Measurements from ENCODE around the gene PRICKLE4.
"Not testable (repeated sequence)": the region's sequence is repeated elsewhere in the genome, so short reads cannot be mapped to it uniquely, and the experiment has no call there.

PRICKLE4 gene

GRCh38 chr6:41811095-41811494 is 30.5 kb downstream of the PRICKLE4 start:
- Histone ChIP-seq H3K9me3 (ENCODE audit: control insufficient read depth, low read length) (no peaks in the 10 kb centered on the region), H2AFZ (no peak overlapping the region), H3K4me3 (ENCODE audit: low read depth, low read length) (no peak overlapping the region), H3K79me2 (peaks cover 4% of the 10 kb centered on the region), H3K4me1 (peaks cover 8% of the 10 kb centered on the region), H3K4me2 (ENCODE audit: low read length) (no peak overlapping the region), H3K36me3 (ENCODE audit: control insufficient read depth, insufficient read depth, low read length) (no peaks in the 10 kb centered on the region), H3K9ac (no peak overlapping the region), H3K27me3 (ENCODE audit: control insufficient read depth, insufficient read depth, low read length) (no peaks in the 10 kb centered on the region), H3K27ac (no peak overlapping the region)
- no peak for TF ChIP-seq CTCF (IDR thresholded peaks at IDR 0.05)

DNA sequence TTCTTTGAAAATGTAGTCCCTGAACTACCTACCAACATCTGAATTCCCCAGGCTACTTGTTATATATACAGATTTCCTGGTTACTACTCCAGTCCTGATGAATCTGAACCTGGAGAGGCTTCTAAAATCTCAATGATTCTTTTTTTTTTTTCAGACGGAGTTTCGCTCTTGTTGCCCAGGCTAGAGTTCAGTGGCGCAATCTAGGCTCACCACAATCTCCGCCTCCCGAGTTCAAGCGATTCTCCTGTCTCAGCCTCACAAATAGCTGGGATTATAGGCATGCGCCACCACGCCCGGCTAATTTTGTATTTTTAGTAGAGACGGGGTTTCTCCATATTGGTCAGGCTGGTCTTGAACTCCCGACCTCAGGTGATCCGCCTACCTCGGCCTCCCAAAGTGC is 31.4 kb downstream of the PRICKLE4 start:
- not testable (repeated sequence) for H3K79me2 ChIP-seq; H3K27ac ChIP-seq; H3K27me3 ChIP-seq (ENCODE audit: control insufficient read depth, insufficient read depth, low read length); H2AFZ ChIP-seq; H3K4me3 ChIP-seq (ENCODE audit: low read depth, low read length); H3K36me3 ChIP-seq (ENCODE audit: control insufficient read depth, insufficient read depth, low read length); H3K4me1 ChIP-seq; H3K9me3 ChIP-seq (ENCODE audit: control insufficient read depth, low read length); H3K4me2 ChIP-seq (ENCODE audit: low read length); H3K9ac ChIP-seq

DNA sequence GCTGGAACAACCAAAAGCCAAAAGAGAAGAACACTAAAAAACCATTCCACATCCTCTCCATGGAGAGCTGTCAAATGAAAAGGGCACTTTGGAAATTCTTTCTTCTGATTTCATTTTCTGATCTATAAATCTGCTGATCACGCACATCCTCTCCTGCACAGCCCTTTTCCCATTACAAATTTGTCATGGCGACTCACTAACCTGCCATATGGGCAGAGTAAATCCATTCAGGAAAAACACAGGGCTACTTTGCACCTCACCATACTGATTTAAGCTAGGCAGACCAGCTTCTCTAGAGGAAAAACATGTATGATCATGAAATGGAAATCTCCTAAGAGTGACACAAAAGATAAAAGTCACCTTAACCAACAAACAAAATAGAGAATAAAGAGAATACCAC is 32.9 kb downstream of the PRICKLE4 start:
- no peak overlapping the region for H3K4me3 ChIP-seq (ENCODE audit: low read depth, low read length)
- peaks cover 4% of the 10 kb centered on the region for H3K79me2 ChIP-seq
- no peak for TF ChIP-seq CTCF (IDR thresholded peaks at IDR 0.05)
- H3K36me3 ChIP-seq (ENCODE audit: control insufficient read depth, insufficient read depth, low read length): no peaks in the 10 kb centered on the region
- no peak overlapping the region for H3K4me2 ChIP-seq (ENCODE audit: low read length)
- peak overlapping the region; percentile 15 for H2AFZ ChIP-seq
- H3K9me3 ChIP-seq (ENCODE audit: control insufficient read depth, low read length): no peaks in the 10 kb centered on the region
- H3K9ac ChIP-seq: no peak overlapping the region
- H3K27ac ChIP-seq: peak overlapping the region; percentile 27
- no peaks in the 10 kb centered on the region for H3K27me3 ChIP-seq (ENCODE audit: control insufficient read depth, insufficient read depth, low read length)
- H3K4me1 ChIP-seq: peaks cover 8% of the 10 kb centered on the region

GRCh38 chr6:41813956-41814355 is 33.4 kb downstream of the PRICKLE4 start:
- no peak for TF ChIP-seq CTCF (IDR thresholded peaks at IDR 0.05)

GRCh38 chr6:41814629-41815028 is 34.0 kb downstream of the PRICKLE4 start:
- Histone ChIP-seq H3K9me3 (ENCODE audit: control insufficient read depth, low read length) (no peaks in the 10 kb centered on the region), H3K27me3 (ENCODE audit: control insufficient read depth, insufficient read depth, low read length) (no peaks in the 10 kb centered on the region), H3K4me1 (peaks cover 8% of the 10 kb centered on the region), H2AFZ (no peak overlapping the region), H3K4me3 (ENCODE audit: low read depth, low read length) (no peak overlapping the region), H3K4me2 (ENCODE audit: low read length) (no peak overlapping the region), H3K9ac (no peak overlapping the region), H3K27ac (no peak overlapping the region), H3K79me2 (no peaks in the 10 kb centered on the region), H3K36me3 (ENCODE audit: control insufficient read depth, insufficient read depth, low read length) (no peaks in the 10 kb centered on the region)
- TF ChIP-seq CTCF (IDR thresholded peaks at IDR 0.05): no peak

More at GRCh38 chr6:41813956-41814355, 33.4 kb downstream of the PRICKLE4 start:
- H3K4me3 ChIP-seq (ENCODE audit: low read depth, low read length): no peak overlapping the region
- no peaks in the 10 kb centered on the region for H3K36me3 ChIP-seq (ENCODE audit: control insufficient read depth, insufficient read depth, low read length)
- H3K27me3 ChIP-seq (ENCODE audit: control insufficient read depth, insufficient read depth, low read length): no peaks in the 10 kb centered on the region
- H3K79me2 ChIP-seq: peaks cover 4% of the 10 kb centered on the region
- H3K4me1 ChIP-seq: peaks cover 8% of the 10 kb centered on the region
- no peaks in the 10 kb centered on the region for H3K9me3 ChIP-seq (ENCODE audit: control insufficient read depth, low read length)
- H3K27ac ChIP-seq: no peak overlapping the region
- no peak overlapping the region for H3K4me2 ChIP-seq (ENCODE audit: low read length)
- no peak overlapping the region for H2AFZ ChIP-seq
- no peak overlapping the region for H3K9ac ChIP-seq
